T-helper 1 cell (primary cell): ENCODE results near the gene AIRE.
"Not testable (repeated sequence)": the region's sequence is repeated elsewhere in the genome, so short reads cannot be mapped to it uniquely, and the experiment has no call there.

ENCODE experiments used
- DNase-seq, 5 donors: peaks; one replicate each; pipeline ENCODE4 v3.0.0-alpha.2; 2012 to 2020
- total RNA-seq, 4 donors: gene quantifications; one replicate each; lab custom pipeline; 2026; lab: John Stamatoyannopoulos, UW

Gene AIRE
- total RNA-seq = 0 to 0.24 (median 0.08) reads per million in 4 donors

- DNase-seq = no peak
Observed at GRCh38 chr21:44285138-44285992, at the start of gene AIRE. Gene AIRE, plus strand, starts transcription at chr21:44285876. Its CDS starts 131 bp downstream, at chr21:44286007.

GRCh38 chr21:44240353-44240752 lies 45.3 kb upstream of the AIRE start:
- not testable (repeated sequence) for DNase-seq

GRCh38 chr21:44240842-44241241 lies 44.8 kb upstream of the AIRE start, which contains the start of gene ICOSLG:
Gene ICOSLG, minus strand, starts transcription at chr21:44240943. Its CDS starts 126 bp downstream, at chr21:44240817.
- not testable (repeated sequence) for DNase-seq

- DNase-seq = not testable (repeated sequence)
Observed at GRCh38 chr21:44241281-44241680, 44.4 kb upstream of the AIRE start.

GRCh38 chr21:44243980-44244379 lies 41.7 kb upstream of the AIRE start:
- DNase-seq = not testable (repeated sequence)

- not testable (repeated sequence) for DNase-seq
Observed at GRCh38 chr21:44247904-44248303, 37.8 kb upstream of the AIRE start.

- DNase-seq = not testable (repeated sequence)
Observed at GRCh38 chr21:44249204-44250037, 36.3 kb upstream of the AIRE start.

- no peak for DNase-seq
Observed at GRCh38 chr21:44253832-44254710, 31.6 kb upstream of the AIRE start.

- DNase-seq = no peak
Observed at GRCh38 chr21:44255511-44255981, 30.1 kb upstream of the AIRE start.

- no peak for DNase-seq
Observed at GRCh38 chr21:44258056-44258725, 27.5 kb upstream of the AIRE start.

- DNase-seq = no peak
Observed at GRCh38 chr21:44259082-44259705, 26.5 kb upstream of the AIRE start.

- DNase-seq = no peak
Observed at GRCh38 chr21:44260066-44260465, 25.6 kb upstream of the AIRE start.

GRCh38 chr21:44260791-44261631 lies 24.7 kb upstream of the AIRE start:
- no peak for DNase-seq

- no peak for DNase-seq
Observed at GRCh38 chr21:44261675-44262295, 23.9 kb upstream of the AIRE start, which contains the start of gene DNMT3L. Gene DNMT3L, minus strand, starts transcription at chr21:44261897. Its CDS starts 638 bp downstream, at chr21:44261259.

GRCh38 chr21:44262338-44263056 lies 23.2 kb upstream of the AIRE start:
- no peak for DNase-seq

GRCh38 chr21:44263221-44263760 lies 22.4 kb upstream of the AIRE start:
- DNase-seq = no peak

- DNase-seq = no peak
Observed at GRCh38 chr21:44263768-44264167, 21.9 kb upstream of the AIRE start.

GRCh38 chr21:44265734-44266270 lies 19.9 kb upstream of the AIRE start:
- no peak for DNase-seq
